Psoas muscle (tissue), 8 donors: ENCODE measurements around the gene CIAO2B. TPM values are rescaled to one million over a fixed set of nuclear protein-coding genes. Genes with fewer than 3 reads are reported as not detected.

ENCODE experiments used
- ATAC-seq, 4 donors: fragments of 200-7000 bp; cut with Tn5 transposase; one replicate each; pipeline ENCODE4 v1.9.1; 2020; ENCODE audit warnings: moderate library complexity in 3 of 4, mild to moderate bottlenecking in 2 of 4
- DNase-seq, 2 donors: peaks; one replicate each; pipeline ENCODE4 v3.0.0-alpha.2; 2020
- H3K27ac ChIP-seq: fragments of 200-600 bp; one replicate; pipeline ENCODE4 v1.8.0; 2022
- H3K27me3 ChIP-seq, 3 donors: fragments of 200-600 bp in 1 of 3; one replicate each; pipeline versions ENCODE4 v1.6.1 to v1.8.0; 2013 to 2022; ENCODE audit warnings: low read length in 2 of 3, mild to moderate bottlenecking in 2 of 3, moderate library complexity in 1 of 3; ENCODE audit not compliant: insufficient read depth in 3 of 3
- H3K36me3 ChIP-seq, 2 donors: fragments of 200-600 bp in 1 of 2; one replicate each; pipeline versions ENCODE4 v1.6.1 to v1.8.0; 2013 to 2022; ENCODE audit warnings: low read depth in 1 of 2, mild to moderate bottlenecking in 1 of 2, moderate library complexity in 1 of 2; ENCODE audit not compliant: insufficient read depth in 1 of 2
- H3K4me1 ChIP-seq: fragments of 200-600 bp; one replicate; pipeline ENCODE4 v1.8.0; 2022
- H3K4me3 ChIP-seq: fragments of 200-600 bp; one replicate; pipeline ENCODE4 v1.8.0; 2022; ENCODE audit warnings: mild to moderate bottlenecking
- H3K9me3 ChIP-seq: fragments of 200-600 bp; one replicate; pipeline ENCODE4 v1.8.0; 2022
- WGBS, 3 donors: extraction: QIAGEN DNeasy Blood & Tissue Kit; methylation state at CpG; one replicate each; pipeline versions ENCODE4 v1.1.6 to v1.1.7; 2013; 5-methylcytosine and 5-hydroxymethylcytosine counted together
- intact Hi-C, 2 donors: fragments of 100-400 bp; cut with DNase I; formaldehyde crosslinking; loops; one replicate each; pipeline versions ENCODE4 v1.11.0 to v1.14.2; 2022
- polyA plus RNA-seq, 3 donors: library from polyadenylated mRNA; stranded (reverse); fragments of 200-250 nt; gene quantifications; one replicate each; pipeline ENCODE4 v1.2.3, GENCODE V29; 2013
- total RNA-seq, 4 donors: library from RNA; stranded (reverse); fragmentation: NEBNext Ultra II Directional in 2 of 4; extraction: Animal tissue kit (Norgen Biotek cat#: 25700) in 2 of 4; gene quantifications; one replicate each; pipeline versions ENCODE4 v1.2.1 to v1.2.4, GENCODE V29; 2021 to 2023
- TF ChIP-seq, protein P1 (sequence below): fragments of 200-600 bp; IDR thresholded peaks from one replicate; pipeline ENCODE4 v1.8.0; 2022; ENCODE audit warnings: antibody characterized with exemption
- donor health status: healthy with polysubstance abuse.
- donor health status: DM: no; HTN: no; CAD: no; lungs with moderate emphysema.
- donor health status: Bipolar disorder and iron deficiency.
- donor health status: healthy.
- donor health status: DM: yes; HTN: yes; CAD: no.
- donor health status: DM: no; HTN: no; CAD: no.
- donor health status: DM: no; HTN: no; CAD: no.
- donor health status: DM: yes; HTN: yes; CAD: no.

Gene CIAO2B
- total and polyA plus RNA-seq, 7 donors: 145 to 818 (median 346) TPM

DNA sequence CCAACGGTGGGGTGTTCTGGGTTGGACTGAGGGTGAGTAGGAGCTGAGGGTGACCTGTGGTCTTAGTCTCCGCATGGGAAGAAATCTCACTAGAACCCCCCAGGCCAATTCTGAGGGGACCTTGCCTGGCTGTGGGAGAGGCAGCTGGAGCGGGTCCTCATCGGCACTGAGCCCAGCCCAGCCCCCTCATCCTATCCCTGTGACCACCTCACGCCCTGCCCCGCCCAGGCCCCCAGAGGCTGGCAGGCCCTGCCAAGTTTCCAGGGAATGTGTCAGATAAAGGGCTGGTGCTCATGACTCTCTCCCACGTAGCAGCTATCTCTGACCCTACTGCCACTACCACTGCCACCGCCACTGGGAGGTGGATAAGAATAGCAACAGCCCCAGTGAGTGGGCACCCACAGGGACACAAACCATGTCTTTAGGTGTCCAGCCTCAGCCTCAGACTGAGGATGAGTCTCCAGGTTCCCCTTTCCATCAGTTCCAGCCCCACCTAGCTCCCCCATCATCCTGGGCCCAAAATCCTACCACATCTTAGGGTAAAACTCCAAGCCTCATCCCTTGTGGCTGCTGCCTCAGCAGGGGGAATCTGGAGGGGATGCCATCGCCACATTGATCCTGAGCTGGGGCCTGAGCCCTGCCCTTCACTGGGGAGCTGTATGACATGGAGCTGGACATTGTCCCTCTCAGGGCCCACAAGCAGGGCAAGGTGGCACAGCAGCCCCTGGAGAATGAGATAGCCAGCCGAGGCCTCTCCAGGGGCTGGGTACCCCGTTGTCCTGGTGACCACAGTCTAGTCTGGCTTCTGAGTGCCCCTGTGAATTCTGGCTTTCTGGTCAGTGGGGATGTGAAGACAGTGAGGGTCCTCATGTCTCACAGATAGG is 30.4 kb downstream of the CIAO2B start:
- intact Hi-C loops: loop anchor here in 1 of 2 donors (2.0 kb wide), 1 partner anchor 15 kb away; the partner anchor contains the start of gene CDH16
- 57 to 66% (median 60%) methylated on average over 11 of the region's 11 CpGs for WGBS, 3 donors

DNA sequence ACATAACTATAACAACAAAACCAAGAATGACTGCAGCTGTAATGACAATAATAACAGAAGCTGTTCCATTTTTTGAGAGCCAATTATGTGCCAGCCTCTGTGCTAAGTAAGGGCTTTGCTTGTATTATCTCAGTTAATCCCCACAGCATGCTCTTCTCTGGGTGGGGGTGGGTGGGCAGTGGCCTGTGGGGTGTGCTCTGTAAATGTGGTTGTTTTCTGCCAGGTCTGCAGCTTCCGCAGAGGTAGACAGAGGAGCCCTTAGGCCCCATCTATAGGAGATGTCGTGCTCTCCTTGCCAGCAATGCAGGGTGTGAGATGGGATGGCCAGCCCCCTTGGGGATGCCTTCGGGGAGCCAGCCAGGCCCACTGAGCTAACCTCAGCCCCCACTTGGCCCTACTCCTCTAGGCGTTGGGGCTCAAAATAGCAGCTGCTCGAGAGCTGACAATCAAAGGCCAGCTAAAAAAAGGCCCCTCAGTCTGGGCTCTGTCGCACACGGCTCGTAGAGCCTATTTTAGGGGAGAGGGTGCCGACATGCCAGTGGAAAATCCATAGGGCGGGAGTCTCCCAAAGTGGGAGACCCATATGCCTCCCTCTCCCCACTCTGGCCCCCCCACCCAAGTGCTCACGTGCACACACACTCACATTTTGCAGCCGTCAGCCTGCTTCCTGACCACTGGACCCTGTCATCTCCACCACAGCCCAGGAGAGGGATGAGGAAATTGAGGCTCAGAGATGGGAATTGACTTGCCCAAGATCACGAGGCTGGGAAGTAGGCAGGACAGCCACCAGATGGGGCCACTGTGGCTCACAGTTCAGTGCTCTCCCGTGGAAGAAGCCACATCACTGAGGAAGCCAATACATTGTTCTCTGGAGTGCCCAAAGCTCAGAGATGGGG is 31.3 kb downstream of the CIAO2B start:
- TF ChIP-seq, protein P1, sequence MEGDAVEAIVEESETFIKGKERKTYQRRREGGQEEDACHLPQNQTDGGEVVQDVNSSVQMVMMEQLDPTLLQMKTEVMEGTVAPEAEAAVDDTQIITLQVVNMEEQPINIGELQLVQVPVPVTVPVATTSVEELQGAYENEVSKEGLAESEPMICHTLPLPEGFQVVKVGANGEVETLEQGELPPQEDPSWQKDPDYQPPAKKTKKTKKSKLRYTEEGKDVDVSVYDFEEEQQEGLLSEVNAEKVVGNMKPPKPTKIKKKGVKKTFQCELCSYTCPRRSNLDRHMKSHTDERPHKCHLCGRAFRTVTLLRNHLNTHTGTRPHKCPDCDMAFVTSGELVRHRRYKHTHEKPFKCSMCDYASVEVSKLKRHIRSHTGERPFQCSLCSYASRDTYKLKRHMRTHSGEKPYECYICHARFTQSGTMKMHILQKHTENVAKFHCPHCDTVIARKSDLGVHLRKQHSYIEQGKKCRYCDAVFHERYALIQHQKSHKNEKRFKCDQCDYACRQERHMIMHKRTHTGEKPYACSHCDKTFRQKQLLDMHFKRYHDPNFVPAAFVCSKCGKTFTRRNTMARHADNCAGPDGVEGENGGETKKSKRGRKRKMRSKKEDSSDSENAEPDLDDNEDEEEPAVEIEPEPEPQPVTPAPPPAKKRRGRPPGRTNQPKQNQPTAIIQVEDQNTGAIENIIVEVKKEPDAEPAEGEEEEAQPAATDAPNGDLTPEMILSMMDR: no peak
- Histone ChIP-seq H3K27ac (peak overlapping the region; percentile 89), H3K27me3 (no peaks in the 10 kb centered on the region), H3K4me3 (no peak overlapping the region), H3K4me1 (peaks cover 60% of the 10 kb centered on the region), H3K9me3 (no peaks in the 10 kb centered on the region), H3K36me3 (no peaks in the 10 kb centered on the region)
- ATAC-seq (peak in 2 of 4 donors; percentile 5 to 20), DNase-seq (peak in 1 of 2 donors; percentile 49)
- intact Hi-C loops: loop anchor here in 1 of 2 donors (2.0 kb wide), 1 partner anchor 16 kb away; the partner anchor contains the start of gene CDH16
- 23 to 28% (median 26%) methylated on average over 14 of the region's 14 CpGs for WGBS, 3 donors

More for the DNA sequence above, 30.4 kb downstream of the CIAO2B start:
- Histone ChIP-seq H3K27ac (peak overlapping the region; percentile 89), H3K9me3 (no peaks in the 10 kb centered on the region), H3K36me3 (no peaks in the 10 kb centered on the region), H3K4me3 (no peak overlapping the region), H3K27me3 (no peaks in the 10 kb centered on the region), H3K4me1 (peaks cover 55% of the 10 kb centered on the region)
- TF ChIP-seq, protein P1: no peak
- ATAC-seq (peak in 2 of 4 donors; percentile 7 to 12), DNase-seq (peak in 1 of 2 donors; percentile 47)

DNA sequence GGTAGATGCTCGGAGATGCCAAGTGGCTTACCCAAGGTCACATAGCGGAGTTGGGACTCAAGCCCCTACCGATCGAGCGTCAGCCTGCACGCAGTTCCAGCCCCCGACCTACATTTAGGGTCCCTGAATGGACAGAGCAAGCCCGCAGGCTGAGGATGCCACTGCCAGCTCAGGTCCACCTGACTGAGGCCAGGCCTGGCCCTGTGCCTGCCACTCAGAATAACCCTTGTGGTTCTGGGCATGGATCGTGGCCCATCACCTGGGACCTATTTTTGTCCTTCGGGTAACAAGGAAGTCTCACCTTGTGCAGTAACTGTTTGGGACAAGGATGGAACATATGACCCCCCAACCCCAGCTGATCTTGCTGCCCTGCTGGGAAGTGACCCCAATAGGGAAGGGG is 32.6 kb downstream of the CIAO2B start:
- H3K9me3 ChIP-seq: no peaks in the 10 kb centered on the region
- H3K27ac ChIP-seq: peak overlapping the region; percentile 89
- H3K4me1 ChIP-seq: peaks cover 60% of the 10 kb centered on the region
- 40 to 50% (median 42%) methylated on average over 10 of the region's 10 CpGs for WGBS, 3 donors
- no peaks in the 10 kb centered on the region for H3K36me3 ChIP-seq
- TF ChIP-seq, protein P1: no peak
- H3K4me3 ChIP-seq: no peak overlapping the region
- no peaks in the 10 kb centered on the region for H3K27me3 ChIP-seq
- ATAC-seq (peak; percentile 35 to 69 (median 59)), DNase-seq (peak; percentile 71 to 78)
- intact Hi-C loops: loop anchor here in 1 of 2 donors (2.0 kb wide), 2 partner anchors 17 to 25 kb away; partner anchors contain the start of gene CDH16

DNA sequence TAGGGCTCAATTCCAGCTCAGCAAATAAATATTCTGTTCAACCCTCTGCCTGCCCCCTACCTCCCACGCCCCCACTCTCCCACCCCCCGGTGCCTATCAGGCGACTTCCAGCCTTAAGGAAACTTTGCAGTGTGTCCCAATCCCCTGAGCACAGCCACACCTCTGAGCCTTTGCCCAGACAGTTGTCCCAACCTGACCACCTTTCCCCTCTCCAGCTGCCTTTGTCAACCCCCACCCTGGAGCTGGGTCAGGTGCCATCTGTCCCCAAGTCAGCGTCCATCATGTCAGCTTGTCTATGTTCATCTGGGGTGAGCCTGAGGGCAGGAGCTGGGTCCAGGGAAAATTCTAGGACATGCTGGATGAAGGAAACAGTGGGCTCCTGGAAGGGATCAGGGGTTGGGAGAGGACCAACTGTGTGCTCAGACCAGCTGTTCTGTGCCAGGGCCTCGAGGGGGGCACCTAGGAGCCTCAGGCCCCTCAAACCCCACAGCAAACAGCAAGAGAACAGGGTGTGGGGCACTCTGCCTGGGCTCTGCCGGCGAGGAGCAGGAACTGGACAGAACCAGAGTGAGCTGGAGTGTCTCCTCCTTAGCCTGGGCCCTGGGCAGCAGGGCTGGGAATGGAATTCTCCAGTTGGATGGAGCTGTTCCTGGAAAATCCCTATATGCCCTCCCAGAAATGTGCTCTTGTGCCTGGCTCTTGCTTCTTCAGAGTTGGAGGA is 33.3 kb downstream of the CIAO2B start:
- Histone ChIP-seq H3K27ac (peak overlapping the region; percentile 89), H3K4me1 (peaks cover 60% of the 10 kb centered on the region), H3K4me3 (no peak overlapping the region), H3K9me3 (no peaks in the 10 kb centered on the region), H3K36me3 (no peaks in the 10 kb centered on the region), H3K27me3 (no peaks in the 10 kb centered on the region)
- 16 to 26% (median 18%) methylated on average over 7 of the region's 7 CpGs for WGBS, 3 donors
- TF ChIP-seq, protein P1: no peak
- intact Hi-C loops: loop anchor here in 1 of 2 donors (2.0 kb wide), 1 partner anchor 26 kb away; no protein-coding TSS in a partner anchor
- ATAC-seq: peak; percentile 67 to 71 (median 68)
- DNase-seq: peak; percentile 66 to 76
